Measurements from ENCODE around the gene ZNF592.

DNA sequence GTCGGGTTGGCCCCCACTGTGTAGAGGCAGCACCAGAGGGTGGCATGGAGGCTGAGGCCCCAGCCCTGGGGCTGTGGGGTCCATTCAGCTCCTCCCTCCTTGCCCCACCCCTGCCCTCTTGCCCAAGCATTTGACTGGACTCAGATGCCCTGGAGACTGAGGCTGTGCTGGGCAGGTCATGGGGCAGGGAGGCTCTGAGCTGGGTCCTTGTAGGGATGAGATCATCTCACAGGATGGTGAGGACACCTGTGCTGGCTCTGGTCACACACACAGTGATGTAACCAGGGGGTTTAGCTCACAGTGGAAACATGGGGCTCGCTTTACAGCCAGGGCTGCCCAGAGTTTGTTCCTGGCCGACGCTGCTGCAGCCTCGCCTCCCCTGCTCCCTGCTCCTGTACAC, 86.6 kb downstream of the ZNF592 start:
- TF ChIP-seq, protein P1, sequence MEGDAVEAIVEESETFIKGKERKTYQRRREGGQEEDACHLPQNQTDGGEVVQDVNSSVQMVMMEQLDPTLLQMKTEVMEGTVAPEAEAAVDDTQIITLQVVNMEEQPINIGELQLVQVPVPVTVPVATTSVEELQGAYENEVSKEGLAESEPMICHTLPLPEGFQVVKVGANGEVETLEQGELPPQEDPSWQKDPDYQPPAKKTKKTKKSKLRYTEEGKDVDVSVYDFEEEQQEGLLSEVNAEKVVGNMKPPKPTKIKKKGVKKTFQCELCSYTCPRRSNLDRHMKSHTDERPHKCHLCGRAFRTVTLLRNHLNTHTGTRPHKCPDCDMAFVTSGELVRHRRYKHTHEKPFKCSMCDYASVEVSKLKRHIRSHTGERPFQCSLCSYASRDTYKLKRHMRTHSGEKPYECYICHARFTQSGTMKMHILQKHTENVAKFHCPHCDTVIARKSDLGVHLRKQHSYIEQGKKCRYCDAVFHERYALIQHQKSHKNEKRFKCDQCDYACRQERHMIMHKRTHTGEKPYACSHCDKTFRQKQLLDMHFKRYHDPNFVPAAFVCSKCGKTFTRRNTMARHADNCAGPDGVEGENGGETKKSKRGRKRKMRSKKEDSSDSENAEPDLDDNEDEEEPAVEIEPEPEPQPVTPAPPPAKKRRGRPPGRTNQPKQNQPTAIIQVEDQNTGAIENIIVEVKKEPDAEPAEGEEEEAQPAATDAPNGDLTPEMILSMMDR (optimal IDR thresholded peaks at IDR 0.05 in 1 of 3, IDR thresholded peaks at IDR 0.05 in 1 of 3, conservative IDR thresholded peaks at IDR 0.05 in 1 of 3; ENCODE audit: extremely low read depth in 1 of 3, insufficient read depth in 2 of 3, low read length in 3 of 3), result no peak
- TF ChIP-seq EZH2 (IDR thresholded peaks at IDR 0.05; ENCODE audit: low read length), result no peak

All from keratinocyte (primary cell).